Measurements from ENCODE around the gene TMC7.

TMC7 gene

GRCh38 chr16:18958621-18959029 is 25.1 kb upstream of the TMC7 start:
- ChIA-PET CTCF (interaction anchor here (1.6 to 6.1 kb wide), 3 partner anchors 11 to 157 kb away, joined by 4 to 54 read pairs (median 5); partner anchors contain the start of gene ARL6IP1), POLR2A (interaction anchor here (0.7 to 1.6 kb wide), 2 partner anchors 95 to 157 kb away, joined by 4 to 5 read pairs; partner anchors contain the start of gene ARL6IP1)
- DNase-seq (ENCODE audit: low read depth, low spot score) = no peak
- no peak for TF ChIP-seq CTCF (IDR thresholded peaks at IDR 0.05; ENCODE audit: insufficient read depth, low read length, missing control alignments)
- H3K4me3 ChIP-seq (ENCODE audit: low read depth, low read length) = no peak overlapping the region

- ChIA-PET POLR2A (interaction anchor here (0.7 kb wide), 1 partner anchor 95 kb away, joined by 4 read pairs; no protein-coding TSS in a partner anchor), CTCF (interaction anchor here (1.6 to 6.1 kb wide), 3 partner anchors 10 to 157 kb away, joined by 4 to 54 read pairs (median 5); partner anchors contain the start of gene ARL6IP1)
- no peak for TF ChIP-seq CTCF (IDR thresholded peaks at IDR 0.05; ENCODE audit: insufficient read depth, low read length, missing control alignments)
- H3K4me3 ChIP-seq (ENCODE audit: low read depth, low read length) = no peak overlapping the region
- no peak for DNase-seq (ENCODE audit: low read depth, low spot score)
Measured at GRCh38 chr16:18959031-18959505, 24.7 kb upstream of the TMC7 start.

GRCh38 chr16:18965555-18965954 is 18.2 kb upstream of the TMC7 start:
- ChIA-PET POLR2A (no interaction called here), CTCF (no interaction called here)
- TF ChIP-seq CTCF (IDR thresholded peaks at IDR 0.05; ENCODE audit: insufficient read depth, low read length, missing control alignments) = no peak
- DNase-seq (ENCODE audit: low read depth, low spot score) = no peak
- no peak overlapping the region for H3K4me3 ChIP-seq (ENCODE audit: low read depth, low read length)

DNA sequence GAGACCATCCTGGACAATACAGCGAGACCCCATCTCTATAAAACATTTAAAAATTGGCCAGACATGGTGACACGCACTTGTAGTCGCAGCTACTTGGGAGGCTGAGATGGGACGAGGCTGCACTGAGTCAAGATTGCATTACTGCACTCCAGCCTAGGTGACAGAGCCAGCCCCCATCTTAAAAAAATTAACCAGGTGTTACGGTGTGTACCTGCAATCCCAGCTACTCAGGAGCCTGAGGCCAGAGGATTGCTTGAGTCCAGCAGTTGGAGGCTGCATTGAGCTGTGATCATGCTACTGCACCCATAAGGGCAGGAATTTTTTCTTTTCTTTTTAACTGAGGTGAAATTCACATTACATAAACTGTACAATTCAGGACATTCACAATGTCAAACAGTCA is 16.9 kb upstream of the TMC7 start:
- ChIA-PET CTCF (interaction anchor here (0.9 to 6.0 kb wide), 4 partner anchors 8 to 167 kb away, joined by 3 to 54 read pairs (median 30); partner anchors contain the start of gene TMC7), POLR2A (no interaction called here)

DNA sequence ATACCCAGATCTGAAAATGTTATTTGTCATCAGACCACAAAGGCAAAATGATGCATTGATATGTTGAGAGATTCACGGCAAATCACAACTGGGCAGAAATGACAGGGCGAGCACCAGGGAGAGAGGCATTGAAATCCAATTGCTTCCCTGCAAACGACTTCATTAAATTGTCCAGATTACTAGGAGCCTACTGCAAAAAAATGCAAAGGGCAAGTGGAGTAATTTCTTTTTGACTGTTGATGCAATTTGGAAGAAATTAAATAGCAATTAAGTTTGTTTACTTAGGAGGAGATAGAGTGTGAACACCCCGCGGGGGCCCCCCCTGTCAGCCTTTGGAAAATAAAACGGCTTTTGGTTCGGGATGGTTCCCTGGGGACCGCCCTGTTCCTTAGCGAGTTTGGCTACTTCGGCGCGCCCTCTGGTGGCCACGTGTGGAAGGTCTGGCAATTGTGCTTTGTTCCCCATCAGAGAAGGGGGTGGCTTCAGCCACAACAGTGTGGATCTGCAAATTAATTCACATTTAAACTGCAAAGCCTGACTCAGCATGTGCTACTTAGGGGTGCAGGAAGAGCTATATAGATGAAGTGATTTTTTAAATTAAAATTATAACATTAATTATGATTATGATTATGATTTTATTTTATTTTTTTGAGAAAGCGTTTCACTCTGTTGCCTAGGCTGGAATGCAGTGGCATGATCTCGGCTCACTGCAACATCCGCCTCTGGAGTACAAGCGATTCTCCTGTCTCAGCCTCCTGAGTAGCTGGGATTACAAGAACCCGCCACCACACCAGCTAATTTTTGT is 14.5 kb upstream of the TMC7 start:
- ChIA-PET CTCF (interaction anchor here (0.6 to 6.0 kb wide), 26 partner anchors 11 to 615 kb away, joined by 3 to 54 read pairs (median 4); partner anchors contain the start of genes ARL6IP1, COQ7 and TMC7), POLR2A (no interaction called here)
- TF ChIP-seq CTCF (IDR thresholded peaks at IDR 0.05; ENCODE audit: insufficient read depth, low read length, missing control alignments) = peak; percentile 95
- no peak for DNase-seq (ENCODE audit: low read depth, low spot score)
- peak overlapping the region; percentile 49 for H3K4me3 ChIP-seq (ENCODE audit: low read depth, low read length)

More for the DNA sequence above, 16.9 kb upstream of the TMC7 start:
- H3K4me3 ChIP-seq (ENCODE audit: low read depth, low read length) = no peak overlapping the region
- TF ChIP-seq CTCF (IDR thresholded peaks at IDR 0.05; ENCODE audit: insufficient read depth, low read length, missing control alignments) = no peak
- no peak for DNase-seq (ENCODE audit: low read depth, low spot score)

- POLR2A ChIA-PET = no interaction called here
- no peak for TF ChIP-seq CTCF (IDR thresholded peaks at IDR 0.05; ENCODE audit: insufficient read depth, low read length, missing control alignments)
- DNase-seq (ENCODE audit: low read depth, low spot score) = no peak
- no peak overlapping the region for H3K4me3 ChIP-seq (ENCODE audit: low read depth, low read length)
- CTCF ChIA-PET = interaction anchor here (0.6 to 6.0 kb wide), 18 partner anchors 11 to 258 kb away, joined by 3 to 54 read pairs (median 4); partner anchors contain the start of genes ARL6IP1, COQ7 and TMC7
Measured at GRCh38 chr16:18969855-18970240, 13.9 kb upstream of the TMC7 start.

All from AG04449 (cell line).